KOPT-K1 (cell line): Measurements from ENCODE around the gene RPH3AL.
"Not testable (repeated sequence)": the region's sequence is repeated elsewhere in the genome, so short reads cannot be mapped to it uniquely, and the experiment has no call there.

Experiments used
- H3K27ac ChIP-seq: fragments of 200-600 bp; sonication (generic); 2 replicates; pipeline ENCODE4 v1.5.1; 2016; ENCODE audit warnings: antibody characterized with exemption, mild to moderate bottlenecking, low read depth, low read length; ENCODE audit not compliant: poor library complexity, severe bottlenecking
- H3K36me3 ChIP-seq: fragments of 200-600 bp; sonication (generic); 2 replicates; pipeline ENCODE4 v1.5.1; 2017; ENCODE audit warnings: antibody characterized with exemption, mild to moderate bottlenecking, low read length, moderate library complexity; ENCODE audit not compliant: insufficient read depth
- H3K9me3 ChIP-seq: fragments of 200-600 bp; sonication (generic); 2 replicates; pipeline ENCODE4 v1.5.1; 2017; ENCODE audit warnings: antibody characterized with exemption, low read length, mild to moderate bottlenecking; ENCODE audit not compliant: insufficient read depth, poor library complexity, severe bottlenecking

The RPH3AL gene

DNA sequence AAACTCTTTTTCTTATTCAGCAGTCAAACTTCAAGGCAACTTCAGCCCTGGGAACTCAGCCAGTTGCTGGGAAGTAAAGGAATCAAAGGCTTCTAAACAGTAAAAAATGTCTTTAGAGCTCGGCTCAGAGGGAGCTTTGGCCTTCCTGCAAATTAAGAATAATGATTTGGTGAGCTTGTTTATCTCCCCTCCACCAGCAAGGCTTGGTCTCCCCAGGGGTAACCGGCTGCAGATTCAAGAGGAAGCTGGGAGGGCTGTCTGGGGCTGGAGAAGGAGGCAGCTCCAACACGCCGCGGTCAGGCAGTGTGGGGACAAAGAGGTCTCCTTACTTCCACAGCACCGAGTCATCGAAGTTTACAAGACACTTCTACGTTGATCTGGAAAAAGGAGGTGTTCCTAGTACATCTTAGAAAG is 153.4 kb downstream of the RPH3AL start:
- Histone ChIP-seq H3K36me3 (no peaks in the 10 kb centered on the region), H3K9me3 (no peaks in the 10 kb centered on the region), H3K27ac (no peak overlapping the region)

DNA sequence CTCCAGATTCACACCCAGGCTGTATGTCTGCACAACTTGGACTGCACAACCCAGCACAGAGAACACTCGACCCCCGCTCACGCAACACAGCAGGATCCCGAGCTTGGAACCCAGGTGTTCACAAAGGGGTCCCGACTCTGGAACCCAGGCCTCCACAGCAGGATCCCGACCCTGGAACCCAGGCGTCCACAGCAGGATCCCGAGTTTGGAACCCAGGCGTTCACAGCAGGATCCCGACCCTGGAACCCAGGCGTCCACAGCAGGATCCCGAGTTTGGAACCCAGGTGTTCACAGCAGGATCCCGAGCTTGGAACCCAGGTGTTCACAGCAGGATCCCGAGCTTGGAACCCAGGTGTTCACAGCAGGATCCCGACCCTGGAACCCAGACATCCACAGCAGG is 154.4 kb downstream of the RPH3AL start:
- H3K27ac ChIP-seq = not testable (repeated sequence)

DNA sequence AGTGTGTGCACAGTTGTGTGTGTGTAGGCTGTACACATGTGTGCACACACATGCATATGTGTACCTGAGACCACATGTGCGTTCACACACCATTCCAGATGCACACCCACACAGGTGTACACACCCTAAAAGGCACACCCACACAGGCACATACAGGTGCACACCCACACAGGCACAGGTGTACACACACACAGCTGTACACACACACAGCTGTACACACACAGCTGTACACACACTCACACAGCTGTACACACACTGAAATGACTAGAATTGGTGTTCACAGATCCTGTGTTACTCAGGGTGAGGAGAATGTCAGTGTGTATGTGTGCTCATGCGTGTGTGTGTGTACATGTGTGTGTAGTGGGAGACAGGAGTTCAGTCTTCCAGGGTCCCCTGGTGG is 155.3 kb downstream of the RPH3AL start:
- no peaks in the 10 kb centered on the region for H3K36me3 ChIP-seq
- no peaks in the 10 kb centered on the region for H3K9me3 ChIP-seq
- H3K27ac ChIP-seq = no peak overlapping the region

More for the DNA sequence above, 154.4 kb downstream of the RPH3AL start:
- not testable (repeated sequence) for H3K36me3 ChIP-seq, H3K9me3 ChIP-seq

DNA sequence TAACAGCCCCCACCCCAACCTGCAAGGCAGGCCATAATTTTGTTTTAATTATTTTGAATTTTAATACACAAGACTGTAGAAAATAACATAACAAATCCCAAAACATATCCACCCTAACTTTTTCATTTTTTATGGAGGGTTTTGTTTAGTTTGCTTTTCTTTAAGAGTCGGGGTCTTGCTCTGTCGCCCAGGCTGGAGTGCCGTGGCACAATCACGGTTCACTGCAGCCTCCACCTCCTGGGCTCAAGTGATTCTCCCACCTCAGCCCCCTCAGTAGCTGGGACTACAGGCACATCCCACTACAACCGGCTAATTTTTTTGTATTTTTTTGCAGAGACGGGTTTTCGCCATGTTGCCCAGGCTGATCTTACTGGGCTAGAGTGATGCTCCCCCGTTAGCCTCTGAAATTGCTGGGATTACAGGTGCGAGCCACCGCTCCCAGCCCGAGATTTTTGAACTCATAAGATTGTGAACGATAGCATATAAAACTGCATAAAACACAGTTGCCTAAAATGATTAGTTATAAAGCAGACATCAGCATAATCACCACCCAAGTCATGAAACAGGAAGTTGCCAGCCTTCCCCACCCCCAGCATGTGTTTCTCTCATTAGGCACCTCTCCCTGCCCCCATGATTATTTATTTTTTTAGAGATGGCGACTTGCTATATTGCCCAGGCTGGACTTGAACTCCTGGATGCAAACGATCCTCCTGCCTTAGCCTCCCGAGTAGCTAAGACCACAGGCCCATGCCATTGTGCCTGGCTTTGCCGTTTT is 157.6 kb downstream of the RPH3AL start:
- Histone ChIP-seq H3K27ac (no peak overlapping the region), H3K36me3 (no peaks in the 10 kb centered on the region), H3K9me3 (no peaks in the 10 kb centered on the region)

DNA sequence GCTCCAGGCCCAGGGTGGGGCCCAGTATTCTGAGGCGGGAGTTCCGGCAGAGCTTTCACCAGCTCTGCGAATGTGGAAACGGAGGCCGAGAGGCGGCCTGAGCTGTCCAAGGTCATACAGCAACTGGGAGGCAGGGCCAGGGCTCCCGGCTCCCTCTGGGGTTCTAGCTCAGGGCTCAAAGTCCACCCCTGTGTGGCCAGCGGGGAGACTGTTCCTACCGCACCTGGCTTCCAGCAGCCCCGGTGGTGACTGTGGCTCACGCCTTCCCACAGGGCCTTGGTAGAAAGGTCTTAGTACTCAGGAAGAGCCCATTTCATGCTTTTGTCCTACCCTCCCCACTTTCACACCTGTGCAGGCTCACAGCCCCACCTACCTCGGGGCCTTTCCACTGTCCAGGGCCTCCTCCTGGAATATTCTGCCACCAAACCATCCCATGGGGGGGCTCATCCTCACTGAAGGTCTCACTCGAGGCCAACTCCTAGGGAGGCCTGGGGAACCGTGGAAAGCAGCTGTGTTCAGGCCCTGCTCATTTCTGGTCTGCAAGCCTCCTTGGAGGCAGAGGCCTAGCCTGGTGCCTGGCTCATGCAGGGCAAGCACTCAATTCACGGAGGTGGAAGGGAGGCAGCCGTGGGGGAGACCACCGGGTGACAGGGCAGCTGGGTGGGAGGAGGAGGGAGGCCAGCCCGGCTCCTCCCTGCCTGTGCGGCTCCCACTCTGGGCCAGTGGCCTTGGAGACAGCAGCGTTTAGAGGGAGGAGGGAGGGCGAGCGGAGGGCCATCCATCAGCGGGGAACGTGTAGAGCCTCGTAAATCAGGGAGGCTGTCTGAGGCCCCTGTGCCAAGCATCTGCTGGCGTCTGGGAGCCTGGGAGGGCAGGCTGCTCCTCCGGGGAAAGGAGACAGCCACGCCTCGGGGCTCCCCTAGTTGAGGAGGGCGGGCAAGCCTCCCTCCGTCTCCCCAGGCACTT is 158.5 kb downstream of the RPH3AL start:
- Histone ChIP-seq H3K27ac (no peak overlapping the region), H3K9me3 (no peaks in the 10 kb centered on the region), H3K36me3 (no peaks in the 10 kb centered on the region)

DNA sequence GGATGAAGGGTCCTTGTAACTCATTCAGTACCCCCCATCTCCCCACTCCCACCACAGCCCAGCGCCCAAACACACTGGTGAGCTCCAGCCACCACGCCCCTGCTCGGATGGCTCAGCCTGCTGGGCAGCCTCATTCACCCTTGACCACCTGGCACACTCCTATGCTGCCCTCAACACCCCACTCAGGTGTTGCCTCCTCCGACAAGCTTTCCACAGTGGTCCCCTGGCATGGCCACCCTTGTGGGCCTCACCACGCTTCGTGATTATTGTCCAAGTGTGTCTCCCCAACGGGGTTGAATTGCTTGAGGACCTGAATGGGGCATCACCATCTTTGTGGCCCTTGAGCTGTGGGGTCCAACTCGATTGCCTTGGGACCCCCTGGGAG is 159.2 kb downstream of the RPH3AL start:
- H3K27ac ChIP-seq = no peak overlapping the region
- H3K36me3 ChIP-seq = no peaks in the 10 kb centered on the region
- H3K9me3 ChIP-seq = no peaks in the 10 kb centered on the region

DNA sequence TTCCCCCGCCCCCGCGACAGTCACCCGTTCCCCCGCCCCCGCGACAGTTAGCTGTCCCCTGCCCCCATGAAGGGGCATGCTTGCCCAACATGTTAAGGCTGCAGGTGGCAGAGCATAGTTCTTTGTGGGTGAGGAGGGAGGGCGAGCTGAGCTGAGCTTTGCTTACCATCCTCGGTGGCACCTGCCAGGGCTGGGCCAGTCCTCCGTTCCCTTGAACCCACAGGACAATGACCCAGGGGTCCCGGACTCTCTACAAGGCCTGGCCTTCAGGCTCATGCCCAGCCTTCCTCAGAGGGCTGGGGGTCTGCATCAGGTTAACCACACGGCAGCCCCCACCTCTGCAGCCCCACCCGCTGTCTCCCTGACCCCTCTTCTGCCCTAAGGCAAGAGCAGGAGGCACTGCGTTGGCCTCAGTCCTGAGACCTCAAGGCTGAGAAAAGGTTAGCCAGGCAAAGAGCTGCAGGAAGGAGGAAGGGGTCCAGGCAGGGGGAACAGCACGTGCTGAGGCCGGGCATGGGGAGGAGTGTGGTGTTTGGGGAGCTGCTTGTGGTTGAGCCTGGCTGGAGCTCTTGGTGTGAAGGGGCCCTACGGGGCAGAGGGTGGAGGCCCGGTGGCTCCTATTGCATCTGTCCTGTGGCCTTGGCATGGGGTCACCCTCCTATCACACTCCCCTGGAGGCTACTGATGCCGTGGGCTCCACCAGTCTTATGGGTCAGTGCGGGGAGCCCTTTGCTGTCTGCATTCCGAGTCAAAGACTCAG is 159.8 kb downstream of the RPH3AL start:
- no peaks in the 10 kb centered on the region for H3K36me3 ChIP-seq
- no peaks in the 10 kb centered on the region for H3K9me3 ChIP-seq
- H3K27ac ChIP-seq = no peak overlapping the region

DNA sequence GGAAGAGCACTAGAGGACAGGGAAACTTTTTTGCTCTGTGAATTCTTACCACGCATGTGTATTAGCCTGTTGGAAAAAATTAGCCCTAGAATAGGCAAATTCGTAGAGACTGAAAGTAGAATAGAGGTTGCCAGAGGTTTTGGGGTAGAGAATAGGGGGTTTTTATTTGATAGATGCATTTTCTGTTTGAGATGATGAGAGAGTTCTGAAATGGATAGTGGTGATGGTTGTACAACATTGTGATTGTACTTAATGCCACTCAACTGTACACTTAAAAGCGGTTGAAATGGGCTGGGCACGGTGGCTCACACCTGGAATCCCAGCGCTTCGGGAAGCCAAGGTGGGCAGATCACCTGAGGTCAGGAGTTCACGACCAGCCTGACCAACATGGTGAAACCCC is 163.2 kb downstream of the RPH3AL start:
- no peak overlapping the region for H3K27ac ChIP-seq
- H3K36me3 ChIP-seq = no peaks in the 10 kb centered on the region
- H3K9me3 ChIP-seq = no peaks in the 10 kb centered on the region

DNA sequence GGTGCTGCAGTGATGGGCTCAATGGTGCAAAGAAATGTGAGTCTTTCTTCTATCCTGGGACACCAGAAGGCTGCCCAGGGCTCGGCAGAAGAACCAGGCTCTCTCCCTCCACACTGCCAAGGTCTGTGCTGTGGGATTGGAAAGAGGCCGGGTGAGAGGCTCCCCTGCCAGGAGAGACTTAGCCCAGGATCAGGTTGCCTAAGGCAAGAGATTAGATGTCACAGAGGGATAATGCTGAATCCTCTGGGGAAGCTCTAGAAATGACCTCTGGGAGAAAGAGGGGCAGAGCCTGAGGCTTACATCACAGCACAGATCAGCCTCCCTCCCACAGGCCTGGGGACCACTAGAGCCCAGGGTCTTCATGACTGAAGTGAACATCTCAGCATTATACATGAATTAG is 165.5 kb downstream of the RPH3AL start:
- Histone ChIP-seq H3K9me3 (no peaks in the 10 kb centered on the region), H3K27ac (no peak overlapping the region), H3K36me3 (no peaks in the 10 kb centered on the region)

DNA sequence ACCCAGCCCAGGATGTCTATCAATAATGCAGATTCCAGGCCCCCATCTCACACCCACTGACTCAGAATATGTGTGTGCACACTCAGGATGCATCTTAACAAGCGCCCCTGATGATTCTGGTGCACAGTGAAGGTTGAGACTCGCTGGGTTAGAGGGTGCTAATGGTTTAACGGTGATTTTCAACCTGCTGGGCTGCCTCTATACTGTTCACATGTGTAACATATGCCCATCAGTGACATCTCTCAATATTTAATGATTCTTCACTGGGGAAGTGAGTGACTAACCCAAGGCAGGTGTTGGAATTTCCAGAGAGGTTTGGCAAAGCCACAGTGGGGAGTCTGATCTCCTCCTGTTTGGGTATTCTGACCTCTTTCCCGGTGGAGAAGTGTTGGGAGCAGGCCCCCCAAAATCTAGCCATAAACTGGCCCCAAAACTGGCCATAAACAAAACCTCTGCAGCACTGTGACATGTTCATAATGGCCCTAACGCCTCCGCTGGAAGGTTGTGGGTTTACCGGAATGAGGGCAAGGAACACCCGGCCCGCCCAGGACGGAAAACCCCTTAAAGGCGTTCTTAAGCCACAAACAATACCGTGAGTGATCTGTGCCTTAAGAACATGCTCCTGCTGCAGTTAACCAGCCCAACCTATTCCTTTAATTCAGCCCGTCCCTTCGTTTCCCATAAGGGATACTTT is 167.0 kb downstream of the RPH3AL start:
- Histone ChIP-seq H3K27ac (no peak overlapping the region), H3K9me3 (no peaks in the 10 kb centered on the region), H3K36me3 (no peaks in the 10 kb centered on the region)

DNA sequence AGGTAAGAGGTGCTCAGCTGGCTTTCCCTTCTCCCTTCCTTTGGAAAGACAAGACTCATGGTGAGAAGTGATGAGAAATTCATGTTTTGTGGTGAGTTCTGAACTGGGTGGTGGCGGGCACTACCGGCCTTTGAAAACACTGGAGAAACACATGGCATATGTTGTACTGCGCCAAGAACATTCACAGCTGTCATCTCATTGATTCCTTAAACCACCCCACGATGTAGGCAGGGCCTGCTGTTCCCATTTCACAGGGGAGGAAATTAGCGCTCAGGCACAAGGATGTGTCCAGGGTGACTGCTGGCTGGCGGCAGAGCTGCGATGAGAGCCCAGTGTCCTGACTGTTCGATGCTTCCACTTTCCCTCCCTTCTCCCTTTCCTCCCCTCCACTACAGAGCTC is 169.6 kb downstream of the RPH3AL start:
- no peaks in the 10 kb centered on the region for H3K36me3 ChIP-seq
- H3K27ac ChIP-seq = no peak overlapping the region
- no peaks in the 10 kb centered on the region for H3K9me3 ChIP-seq

DNA sequence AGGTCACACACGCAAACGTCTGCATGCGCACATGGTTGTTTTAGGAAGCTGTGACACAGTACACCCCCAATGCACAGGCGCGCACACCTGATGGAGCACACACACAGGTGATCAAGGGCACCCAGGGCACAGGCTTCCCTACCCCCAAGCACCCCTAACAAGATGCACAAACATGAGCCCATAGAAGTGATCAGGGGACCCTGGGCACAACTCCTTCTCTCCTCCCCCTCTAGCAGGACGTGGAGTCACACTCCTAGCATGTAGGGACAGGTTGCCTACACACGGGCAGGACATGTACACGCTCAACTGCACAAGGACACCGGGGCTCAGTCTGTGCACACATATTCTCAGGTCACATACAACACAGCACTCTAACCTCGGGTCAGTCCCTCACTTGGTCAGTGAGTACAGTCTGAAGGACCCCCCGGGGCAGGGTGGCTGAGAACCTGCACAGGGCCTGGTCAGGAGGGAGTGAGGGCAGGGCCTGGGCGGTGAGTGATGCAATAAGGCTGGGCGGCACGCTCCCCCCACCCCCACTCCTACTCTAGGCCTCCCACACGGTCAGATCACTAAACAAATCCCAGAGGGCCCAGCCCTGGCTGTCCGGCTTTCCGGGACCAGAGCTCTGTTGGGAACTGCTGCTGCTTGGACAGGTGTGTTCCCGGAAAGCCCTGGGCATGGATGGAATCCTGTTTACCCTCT is 170.4 kb downstream of the RPH3AL start:
- Histone ChIP-seq H3K36me3 (no peaks in the 10 kb centered on the region), H3K27ac (no peak overlapping the region), H3K9me3 (no peaks in the 10 kb centered on the region)

DNA sequence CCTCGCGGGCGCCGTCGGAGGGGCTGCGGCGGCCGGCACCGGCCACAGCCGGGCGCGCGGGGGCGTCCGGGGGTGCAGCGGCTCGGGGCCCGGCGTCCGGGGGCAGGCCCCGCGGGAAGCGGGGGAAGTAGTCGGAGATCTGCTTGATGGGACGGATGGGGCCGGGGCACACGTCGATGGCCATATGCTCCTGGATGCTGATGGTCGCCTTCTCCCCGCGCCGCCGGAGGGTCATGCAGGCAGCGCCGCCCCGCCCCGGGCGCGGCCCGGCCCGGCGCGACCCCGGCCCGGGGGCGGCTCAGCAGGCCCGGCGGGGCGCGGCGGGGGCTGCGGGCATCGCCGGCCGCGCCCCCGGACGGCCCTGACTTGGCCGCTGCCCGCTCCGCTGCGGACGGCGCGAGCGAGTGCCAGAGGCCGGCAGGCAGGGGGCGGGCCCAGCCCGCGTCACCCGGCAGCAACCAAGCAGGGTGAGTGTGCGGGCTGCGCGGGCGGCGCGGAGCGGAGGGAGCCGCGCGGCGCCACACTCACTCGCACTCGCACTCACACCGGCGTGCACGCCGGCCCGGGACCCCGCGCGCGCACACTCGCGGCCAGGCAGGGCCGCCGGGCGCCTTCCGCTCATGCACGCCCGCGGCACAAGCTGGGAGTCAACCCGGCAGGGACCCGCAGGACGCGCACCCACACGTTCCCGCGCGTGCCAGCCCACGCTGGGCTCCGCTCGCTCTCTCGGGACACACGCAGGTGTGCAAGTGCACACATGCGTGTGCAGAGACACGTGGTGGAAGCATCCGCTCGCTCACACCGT is 171.2 kb downstream of the RPH3AL start, which contains the start of gene DOC2B:
DOC2B (minus strand) TSS at position 406 of the 805 bp plus-strand sequence; CDS start at position 235, 171 bp downstream.
- Histone ChIP-seq H3K9me3 (no peaks in the 10 kb centered on the region), H3K27ac (no peak within 1 kb of the TSS), H3K36me3 (no peaks in the 10 kb centered on the region)
